Measurements from ENCODE around the gene AQP3.
"Not testable (repeated sequence)": the region's sequence is repeated elsewhere in the genome, so short reads cannot be mapped to it uniquely, and the experiment has no call there.

AQP3 gene

DNA sequence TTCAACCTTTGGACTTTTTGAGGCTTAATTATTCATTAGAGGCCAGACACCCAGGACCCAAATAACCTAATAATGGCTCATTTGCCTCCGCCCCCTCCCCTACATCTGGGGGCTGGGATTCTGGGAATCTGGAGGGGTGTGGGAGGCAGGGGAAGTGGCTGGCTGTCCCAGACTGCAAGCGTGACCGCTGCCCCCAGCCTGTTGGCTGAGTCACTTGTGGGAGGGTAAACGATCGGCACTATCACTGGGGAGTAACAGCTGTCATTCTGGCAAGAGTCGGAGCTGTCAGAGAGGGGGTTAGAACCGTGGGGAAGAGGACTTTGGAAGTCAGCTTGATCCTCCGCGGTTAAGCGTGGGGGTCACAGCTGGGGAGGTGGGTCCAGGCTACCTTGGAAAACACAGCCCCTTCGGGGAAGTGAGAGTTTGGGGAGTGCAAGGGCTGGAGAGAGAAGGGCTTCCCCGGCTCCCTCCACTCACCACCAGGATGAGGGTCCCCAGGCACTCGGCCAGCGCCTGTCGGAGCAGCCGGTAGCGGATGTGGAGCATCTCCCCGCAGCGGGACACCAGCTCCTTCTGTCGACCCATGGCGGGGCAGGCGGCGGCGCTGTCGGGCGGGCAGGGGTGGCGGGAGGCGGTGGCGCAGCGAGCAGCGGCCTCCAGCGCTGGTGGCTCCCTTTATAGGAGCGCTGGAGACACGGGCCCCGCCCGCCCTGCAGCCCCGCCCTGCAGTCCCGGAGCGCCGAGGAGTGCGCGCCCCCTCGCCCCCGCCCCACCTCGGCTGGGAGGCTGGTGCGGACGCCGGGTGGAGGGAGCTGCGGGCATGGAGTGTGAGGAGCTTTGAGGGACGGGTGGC, at the start of gene AQP3:
TSS of gene AQP3 (minus strand) at position 648 of the 853 bp plus-strand sequence. CDS start at position 585, 63 bp downstream.
- H3K9me3 ChIP-seq (ENCODE audit: insufficient read depth, low read length) = no peaks in the 10 kb centered on the region
- no peak within 1 kb of the TSS for H3K27ac ChIP-seq (ENCODE audit: low read length)
- no peaks in the 10 kb centered on the region for H4K20me1 ChIP-seq (ENCODE audit: insufficient read depth, low read length)
- no peaks in the 10 kb centered on the region for H3K79me2 ChIP-seq (ENCODE audit: low read length)
- H3K36me3 ChIP-seq (replicated peaks; ENCODE audit: low read depth, low read length) = no peaks in the 10 kb centered on the region
- H3K4me2 ChIP-seq (ENCODE audit: low read length) = peak within 1 kb of the TSS; percentile 94
- peaks cover 17% of the 10 kb centered on the region for H3K4me1 ChIP-seq (ENCODE audit: low read length)
- peak within 1 kb of the TSS; percentile 47 for H3K9ac ChIP-seq (ENCODE audit: low read length)
- peak within 1 kb of the TSS; percentile 79 for H2AFZ ChIP-seq (ENCODE audit: low read depth, low read length)
- H3K27me3 ChIP-seq (ENCODE audit: low read depth, low read length) = peaks cover 12% of the 10 kb centered on the region
- peak within 1 kb of the TSS; percentile 76 for H3K4me3 ChIP-seq (ENCODE audit: low read length)
- TF ChIP-seq, protein P1, sequence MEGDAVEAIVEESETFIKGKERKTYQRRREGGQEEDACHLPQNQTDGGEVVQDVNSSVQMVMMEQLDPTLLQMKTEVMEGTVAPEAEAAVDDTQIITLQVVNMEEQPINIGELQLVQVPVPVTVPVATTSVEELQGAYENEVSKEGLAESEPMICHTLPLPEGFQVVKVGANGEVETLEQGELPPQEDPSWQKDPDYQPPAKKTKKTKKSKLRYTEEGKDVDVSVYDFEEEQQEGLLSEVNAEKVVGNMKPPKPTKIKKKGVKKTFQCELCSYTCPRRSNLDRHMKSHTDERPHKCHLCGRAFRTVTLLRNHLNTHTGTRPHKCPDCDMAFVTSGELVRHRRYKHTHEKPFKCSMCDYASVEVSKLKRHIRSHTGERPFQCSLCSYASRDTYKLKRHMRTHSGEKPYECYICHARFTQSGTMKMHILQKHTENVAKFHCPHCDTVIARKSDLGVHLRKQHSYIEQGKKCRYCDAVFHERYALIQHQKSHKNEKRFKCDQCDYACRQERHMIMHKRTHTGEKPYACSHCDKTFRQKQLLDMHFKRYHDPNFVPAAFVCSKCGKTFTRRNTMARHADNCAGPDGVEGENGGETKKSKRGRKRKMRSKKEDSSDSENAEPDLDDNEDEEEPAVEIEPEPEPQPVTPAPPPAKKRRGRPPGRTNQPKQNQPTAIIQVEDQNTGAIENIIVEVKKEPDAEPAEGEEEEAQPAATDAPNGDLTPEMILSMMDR (IDR thresholded peaks at IDR 0.05; ENCODE audit: low read depth, low read length) = peak; percentile 48
- TF ChIP-seq EZH2phosphoT487 (IDR thresholded peaks at IDR 0.05; ENCODE audit: low read depth) = no peak

DNA sequence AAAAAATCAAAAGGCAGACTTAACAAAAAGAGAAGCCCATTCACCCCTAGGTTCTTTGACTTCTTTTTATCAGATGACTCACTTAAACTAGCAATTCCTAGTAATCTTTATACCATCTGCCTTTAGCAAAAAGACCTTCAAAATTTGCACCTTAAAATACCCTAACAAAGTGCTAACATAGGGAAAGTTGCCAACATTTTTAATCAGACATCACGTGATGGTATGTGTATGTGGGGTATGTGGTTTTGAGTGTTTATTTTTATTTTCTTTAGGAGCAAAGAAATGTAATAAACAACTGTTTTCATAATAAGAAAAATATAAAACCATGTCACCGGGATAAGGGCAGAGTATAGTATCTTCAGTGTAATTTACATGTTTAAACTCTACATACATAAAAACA, 46.4 kb upstream of the AQP3 start:
- H3K36me3 ChIP-seq (replicated peaks; ENCODE audit: low read depth, low read length); H3K4me1 ChIP-seq (ENCODE audit: low read length); H3K27ac ChIP-seq (ENCODE audit: low read length); H3K4me3 ChIP-seq (ENCODE audit: low read length); H3K27me3 ChIP-seq (ENCODE audit: low read depth, low read length); H3K79me2 ChIP-seq (ENCODE audit: low read length); H2AFZ ChIP-seq (ENCODE audit: low read depth, low read length); H4K20me1 ChIP-seq (ENCODE audit: insufficient read depth, low read length); H3K9me3 ChIP-seq (ENCODE audit: insufficient read depth, low read length); H3K9ac ChIP-seq (ENCODE audit: low read length); H3K4me2 ChIP-seq (ENCODE audit: low read length): not testable (repeated sequence)

DNA sequence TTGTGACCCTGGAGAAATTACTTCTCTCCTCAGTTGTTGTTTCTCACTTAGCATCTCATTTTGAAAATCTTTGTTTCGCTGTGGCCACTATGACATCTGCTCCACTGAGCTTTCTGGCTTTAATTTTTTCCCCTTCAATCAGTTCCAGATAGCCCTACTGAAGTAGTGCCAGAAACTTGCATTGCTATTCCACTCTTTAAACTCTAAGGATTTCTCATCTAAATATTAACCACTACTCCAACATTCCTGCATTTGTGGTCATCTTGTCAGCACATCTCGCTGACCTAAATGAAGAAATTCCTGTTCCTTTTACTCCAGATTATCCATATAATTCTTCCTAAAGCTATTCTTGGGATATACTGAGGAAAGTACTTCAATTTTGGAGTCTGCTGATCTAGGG, 41.7 kb upstream of the AQP3 start:
- Histone ChIP-seq H3K4me1 (ENCODE audit: low read length) (no peaks in the 10 kb centered on the region), H3K79me2 (ENCODE audit: low read length) (no peaks in the 10 kb centered on the region), H3K4me3 (ENCODE audit: low read length) (no peak overlapping the region), H3K36me3 (replicated peaks; ENCODE audit: low read depth, low read length) (no peaks in the 10 kb centered on the region), H3K27ac (ENCODE audit: low read length) (no peak overlapping the region), H3K4me2 (ENCODE audit: low read length) (no peak overlapping the region), H4K20me1 (ENCODE audit: insufficient read depth, low read length) (no peaks in the 10 kb centered on the region), H2AFZ (ENCODE audit: low read depth, low read length) (no peak overlapping the region), H3K9me3 (ENCODE audit: insufficient read depth, low read length) (no peaks in the 10 kb centered on the region), H3K27me3 (ENCODE audit: low read depth, low read length) (no peaks in the 10 kb centered on the region), H3K9ac (ENCODE audit: low read length) (no peak overlapping the region)
- TF ChIP-seq, protein P1 (IDR thresholded peaks at IDR 0.05; ENCODE audit: low read depth, low read length) = no peak
- TF ChIP-seq EZH2phosphoT487 (IDR thresholded peaks at IDR 0.05; ENCODE audit: low read depth) = no peak

DNA sequence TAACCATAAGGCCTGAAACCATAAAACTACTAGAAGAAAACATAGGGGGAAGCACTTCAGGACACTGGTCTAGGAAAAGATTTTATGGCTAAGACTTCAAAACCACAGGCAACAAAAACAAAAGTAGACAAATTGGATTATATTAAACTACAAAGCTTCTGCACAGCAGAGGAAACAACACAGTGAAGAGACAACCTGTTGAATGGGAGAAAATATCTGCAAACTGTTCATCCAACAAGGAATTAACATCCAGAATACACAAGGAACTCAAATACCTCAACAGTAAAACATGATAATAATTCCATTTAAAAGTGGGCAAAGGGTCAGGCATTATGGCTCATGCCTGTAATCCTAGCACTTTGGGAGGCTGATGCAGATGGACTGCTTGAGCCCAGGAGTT, 37.9 kb upstream of the AQP3 start:
- not testable (repeated sequence) for H3K9ac ChIP-seq (ENCODE audit: low read length); H3K79me2 ChIP-seq (ENCODE audit: low read length); H3K36me3 ChIP-seq (replicated peaks; ENCODE audit: low read depth, low read length); H3K9me3 ChIP-seq (ENCODE audit: insufficient read depth, low read length); H3K27me3 ChIP-seq (ENCODE audit: low read depth, low read length); H3K4me3 ChIP-seq (ENCODE audit: low read length); H3K4me2 ChIP-seq (ENCODE audit: low read length); H3K27ac ChIP-seq (ENCODE audit: low read length); H4K20me1 ChIP-seq (ENCODE audit: insufficient read depth, low read length); H2AFZ ChIP-seq (ENCODE audit: low read depth, low read length); H3K4me1 ChIP-seq (ENCODE audit: low read length)

DNA sequence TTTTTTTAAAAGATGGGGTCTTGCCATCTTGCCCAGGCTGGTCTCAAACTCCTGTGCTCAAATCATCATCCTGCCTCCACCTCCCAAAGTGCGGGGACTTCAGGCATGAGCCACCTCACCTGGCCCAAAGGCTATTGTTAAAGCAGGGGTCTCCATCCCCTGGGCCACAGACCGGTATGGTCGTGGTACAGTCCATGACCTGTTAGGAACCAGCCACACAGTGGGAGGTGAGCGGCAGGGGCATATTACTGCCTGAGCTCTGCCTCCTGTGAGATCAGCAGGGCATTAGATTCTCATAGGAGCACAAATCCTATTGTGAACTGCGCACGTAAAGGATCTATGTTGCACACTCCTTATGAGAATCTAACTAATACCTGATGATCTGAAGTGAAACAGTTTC, 33.6 kb upstream of the AQP3 start:
- H3K79me2 ChIP-seq (ENCODE audit: low read length) = no peaks in the 10 kb centered on the region
- no peak overlapping the region for H3K4me2 ChIP-seq (ENCODE audit: low read length)
- no peaks in the 10 kb centered on the region for H3K27me3 ChIP-seq (ENCODE audit: low read depth, low read length)
- H4K20me1 ChIP-seq (ENCODE audit: insufficient read depth, low read length) = no peaks in the 10 kb centered on the region
- H3K9ac ChIP-seq (ENCODE audit: low read length) = no peak overlapping the region
- H3K4me1 ChIP-seq (ENCODE audit: low read length) = no peaks in the 10 kb centered on the region
- TF ChIP-seq EZH2phosphoT487 (IDR thresholded peaks at IDR 0.05; ENCODE audit: low read depth) = no peak
- TF ChIP-seq, protein P1 (IDR thresholded peaks at IDR 0.05; ENCODE audit: low read depth, low read length) = no peak
- H3K36me3 ChIP-seq (replicated peaks; ENCODE audit: low read depth, low read length) = no peaks in the 10 kb centered on the region
- H3K9me3 ChIP-seq (ENCODE audit: insufficient read depth, low read length) = no peaks in the 10 kb centered on the region
- no peak overlapping the region for H2AFZ ChIP-seq (ENCODE audit: low read depth, low read length)
- no peak overlapping the region for H3K4me3 ChIP-seq (ENCODE audit: low read length)
- no peak overlapping the region for H3K27ac ChIP-seq (ENCODE audit: low read length)

Data from OCI-LY3 (cell line).